Measurements from ENCODE around the gene UQCR11. TPM values are rescaled to one million over a fixed set of nuclear protein-coding genes. Genes with fewer than 3 reads are reported as not detected.

The UQCR11 gene
- total RNA-seq, 2 donors from 2014 or later = 12.2 to 52.4 TPM

- no peak overlapping the region for H3K27ac ChIP-seq
- H3K27me3 ChIP-seq = no peaks in the 10 kb centered on the region
- peaks cover 25% of the 10 kb centered on the region for H3K4me1 ChIP-seq
- no peak overlapping the region for H3K4me3 ChIP-seq
- DNase-seq (no peak), ATAC-seq (no peak)
- WGBS, 2 donors = 92 to 96% methylated on average over 12 to 14 of the region's 14 CpGs
- intact Hi-C loops (cut with DNase I) = no loop called here
- H3K36me3 ChIP-seq (replicated peaks in 1 of 2; ENCODE audit: insufficient read depth in 1 of 2, low read depth in 2 of 2) = peaks cover 11 to 16% of the 10 kb centered on the region in 2 donors
- H3K9me3 ChIP-seq = no peaks in the 10 kb centered on the region
- TF ChIP-seq CTCF (IDR thresholded peaks at IDR 0.05) (no peak), POLR2A (IDR thresholded peaks at IDR 0.05) (no peak)
These were observed 3.6 kb downstream of the UQCR11 start for GRCh38 chr19:1601613-1602064.

GRCh38 chr19:1599460-1599846 is 5.8 kb downstream of the UQCR11 start:
- Histone ChIP-seq H3K4me1 (peaks cover 15% of the 10 kb centered on the region), H3K4me3 (no peak overlapping the region), H3K9me3 (no peaks in the 10 kb centered on the region), H3K27me3 (no peaks in the 10 kb centered on the region), H3K27ac (no peak overlapping the region), H3K36me3 (replicated peaks in 1 of 2; ENCODE audit: insufficient read depth in 1 of 2, low read depth in 2 of 2) (peaks cover 11 to 16% of the 10 kb centered on the region in 2 donors)
- ATAC-seq (no peak), DNase-seq (no peak)
- no peak for TF ChIP-seq POLR2A (IDR thresholded peaks at IDR 0.05)
- no peak for TF ChIP-seq CTCF (IDR thresholded peaks at IDR 0.05)
- intact Hi-C loops (cut with DNase I) = no loop called here
- 86 to 87% methylated on average over 5 to 14 of the region's 15 CpGs for WGBS, 2 donors

GRCh38 chr19:1598777-1599459 is 6.3 kb downstream of the UQCR11 start:
- ATAC-seq (no peak), DNase-seq (no peak)
- TF ChIP-seq POLR2A (IDR thresholded peaks at IDR 0.05) (no peak), CTCF (IDR thresholded peaks at IDR 0.05) (no peak)
- intact Hi-C loops (cut with DNase I) = no loop called here
- WGBS, 2 donors = 90% methylated on average over 2 to 14 of the region's 20 CpGs
- Histone ChIP-seq H3K9me3 (no peaks in the 10 kb centered on the region), H3K27ac (no peak overlapping the region), H3K4me3 (no peak overlapping the region), H3K27me3 (no peaks in the 10 kb centered on the region), H3K4me1 (peaks cover 9% of the 10 kb centered on the region), H3K36me3 (replicated peaks in 1 of 2; ENCODE audit: insufficient read depth in 1 of 2, low read depth in 2 of 2) (peaks cover 11 to 16% of the 10 kb centered on the region in 2 donors)

- no peak for TF ChIP-seq POLR2A (IDR thresholded peaks at IDR 0.05)
- TF ChIP-seq CTCF (IDR thresholded peaks at IDR 0.05) = no peak
- Histone ChIP-seq H3K36me3 (replicated peaks in 1 of 2; ENCODE audit: insufficient read depth in 1 of 2, low read depth in 2 of 2) (peaks cover 8 to 14% of the 10 kb centered on the region in 2 donors), H3K9me3 (no peaks in the 10 kb centered on the region), H3K4me1 (peaks cover 29% of the 10 kb centered on the region), H3K27me3 (no peaks in the 10 kb centered on the region), H3K27ac (peak overlapping the region in 2 of 4 donors; percentile 55 to 93), H3K4me3 (peak overlapping the region in 1 of 2 donors; percentile 16)
- DNase-seq (no peak), ATAC-seq (no peak)
- WGBS, 2 donors = 30% methylated on average over 10 of the region's 10 CpGs; no CpG with 5 or more reads in 1 of the 2 donors
- intact Hi-C loops (cut with DNase I) = no loop called here
These were observed 11.8 kb downstream of the UQCR11 start for GRCh38 chr19:1593501-1593772.

Data from body of pancreas (tissue), 4 donors.